OCI-M1 (cell line): ENCODE data around the gene MARK1.
"Not testable (repeated sequence)": the region's sequence is repeated elsewhere in the genome, so short reads cannot be mapped to it uniquely, and the experiment has no call there.

ENCODE experiments used
- DNase-seq: peaks from one replicate; lab custom pipeline; 2025; lab: John Stamatoyannopoulos, UW

Gene MARK1

DNA sequence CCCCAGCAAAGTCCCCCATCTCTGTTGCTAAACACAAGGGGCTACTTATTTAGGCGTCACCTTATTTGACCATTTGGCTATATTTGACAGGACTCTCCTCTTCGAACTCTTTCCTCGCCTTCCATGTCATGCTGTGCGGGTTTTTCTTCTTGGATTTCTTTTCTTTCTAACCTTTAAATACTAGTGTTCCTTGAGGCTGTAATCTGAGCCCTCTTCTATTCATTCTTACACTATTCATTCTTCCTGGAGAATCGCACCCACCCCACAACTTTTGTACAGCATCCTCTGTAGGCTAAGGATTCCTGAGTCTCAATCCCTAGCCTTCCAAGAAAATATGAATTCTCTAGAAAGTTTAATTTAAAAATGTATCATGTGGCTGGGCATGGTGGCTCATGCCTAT lies 100.5 kb downstream of the MARK1 start:
- DNase-seq = no peak

DNA sequence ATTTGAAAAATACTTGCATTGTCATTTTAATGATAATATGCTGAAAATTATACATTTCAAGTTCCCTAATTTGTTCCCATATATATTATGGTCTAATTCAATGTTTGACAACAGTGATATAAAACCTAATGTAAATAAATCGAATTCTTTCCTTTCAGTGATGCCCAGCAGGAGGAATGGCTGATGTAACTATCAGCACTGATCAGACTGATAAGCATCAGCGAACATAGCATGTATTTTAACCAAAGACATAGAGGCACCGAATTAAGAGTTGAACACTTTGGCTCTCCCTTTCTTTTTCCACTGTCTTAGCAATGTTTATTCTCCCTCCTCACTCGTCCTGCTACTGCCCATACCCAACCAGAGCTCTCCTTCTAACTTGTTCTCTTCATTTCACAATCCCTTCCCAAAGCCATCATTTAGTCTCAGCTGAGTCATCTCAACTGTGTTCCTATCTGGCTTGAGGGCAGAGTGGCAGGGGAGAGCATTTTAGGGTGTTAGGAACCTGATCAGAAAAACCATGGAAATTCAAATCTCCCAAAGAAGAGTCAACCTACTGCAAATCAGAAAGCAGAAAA lies 103.4 kb downstream of the MARK1 start:
- DNase-seq = peak; percentile 25

DNA sequence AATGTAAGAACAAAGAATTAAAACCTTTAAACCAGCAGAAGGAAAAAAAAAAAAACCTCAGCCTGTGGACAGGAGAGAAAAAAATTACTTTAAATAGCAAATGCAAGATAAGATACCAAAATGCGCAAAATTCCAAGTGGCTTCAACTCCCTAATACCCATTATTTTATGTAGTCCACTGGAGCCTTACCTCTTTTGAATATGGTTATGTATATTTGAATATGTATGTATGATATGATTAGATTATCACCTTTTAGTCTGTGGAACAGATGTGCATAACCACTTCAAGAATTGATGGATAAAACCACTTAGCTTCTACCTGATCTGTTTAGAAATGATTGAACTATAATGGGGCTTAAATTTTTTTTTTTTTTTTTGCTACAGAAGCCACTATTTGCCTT lies 109.8 kb downstream of the MARK1 start:
- DNase-seq = no peak

DNA sequence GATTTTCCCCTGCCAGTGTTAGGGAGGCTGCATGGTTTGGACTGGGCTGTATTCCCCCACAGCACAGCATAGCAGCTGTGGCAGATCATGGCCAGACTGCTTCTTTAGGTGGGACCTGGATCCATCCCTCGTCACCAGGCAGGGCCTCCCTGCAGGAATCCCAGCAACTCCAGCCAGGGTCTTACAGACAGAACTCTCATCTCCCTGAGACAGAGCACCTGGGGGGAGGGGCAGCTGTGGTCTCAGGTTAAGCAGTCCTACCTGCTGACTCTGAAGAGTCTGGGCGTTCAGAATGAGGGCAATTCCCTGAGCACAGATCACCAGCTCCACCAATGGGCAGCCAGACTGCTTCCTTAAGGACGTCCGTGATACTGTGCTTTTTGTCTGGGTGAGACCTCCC lies 114.3 kb downstream of the MARK1 start:
- no peak for DNase-seq

DNA sequence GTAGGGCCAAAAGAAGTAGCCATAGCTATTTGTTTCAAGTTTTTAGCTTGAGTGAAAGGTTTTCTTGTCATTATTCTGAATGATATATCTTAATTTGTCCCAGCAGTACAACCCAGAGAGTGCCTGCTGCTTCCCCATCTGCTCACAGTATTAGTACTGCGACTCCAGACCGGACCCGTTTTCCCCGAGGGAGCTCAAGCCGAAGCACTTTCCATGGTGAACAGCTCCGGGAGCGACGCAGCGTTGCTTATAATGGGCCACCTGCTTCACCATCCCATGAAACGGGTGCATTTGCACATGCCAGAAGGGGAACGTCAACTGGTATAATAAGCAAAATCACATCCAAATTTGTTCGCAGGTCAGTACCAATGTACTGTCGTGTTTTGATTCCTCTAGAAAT lies 125.1 kb downstream of the MARK1 start:
- no peak for DNase-seq

DNA sequence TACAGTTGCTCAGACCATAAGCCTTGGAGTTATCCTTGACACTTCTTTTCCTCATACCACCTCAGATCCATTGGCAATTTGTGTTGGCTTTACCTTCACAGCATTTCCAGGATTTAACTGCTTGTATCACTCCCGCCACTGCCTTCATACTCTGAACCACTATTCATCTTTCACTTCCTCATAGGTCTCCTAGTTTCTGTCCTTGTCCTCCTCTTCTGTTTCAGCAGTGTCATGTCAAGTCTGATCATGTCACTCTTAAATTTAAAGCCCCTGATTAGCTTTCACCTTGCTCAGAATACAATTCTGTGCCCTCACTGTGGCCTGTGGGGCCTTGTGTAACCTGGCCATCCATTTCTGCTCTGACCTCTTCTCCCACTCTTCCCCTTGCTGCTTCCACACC lies 127.6 kb downstream of the MARK1 start:
- peak; percentile 31 for DNase-seq

DNA sequence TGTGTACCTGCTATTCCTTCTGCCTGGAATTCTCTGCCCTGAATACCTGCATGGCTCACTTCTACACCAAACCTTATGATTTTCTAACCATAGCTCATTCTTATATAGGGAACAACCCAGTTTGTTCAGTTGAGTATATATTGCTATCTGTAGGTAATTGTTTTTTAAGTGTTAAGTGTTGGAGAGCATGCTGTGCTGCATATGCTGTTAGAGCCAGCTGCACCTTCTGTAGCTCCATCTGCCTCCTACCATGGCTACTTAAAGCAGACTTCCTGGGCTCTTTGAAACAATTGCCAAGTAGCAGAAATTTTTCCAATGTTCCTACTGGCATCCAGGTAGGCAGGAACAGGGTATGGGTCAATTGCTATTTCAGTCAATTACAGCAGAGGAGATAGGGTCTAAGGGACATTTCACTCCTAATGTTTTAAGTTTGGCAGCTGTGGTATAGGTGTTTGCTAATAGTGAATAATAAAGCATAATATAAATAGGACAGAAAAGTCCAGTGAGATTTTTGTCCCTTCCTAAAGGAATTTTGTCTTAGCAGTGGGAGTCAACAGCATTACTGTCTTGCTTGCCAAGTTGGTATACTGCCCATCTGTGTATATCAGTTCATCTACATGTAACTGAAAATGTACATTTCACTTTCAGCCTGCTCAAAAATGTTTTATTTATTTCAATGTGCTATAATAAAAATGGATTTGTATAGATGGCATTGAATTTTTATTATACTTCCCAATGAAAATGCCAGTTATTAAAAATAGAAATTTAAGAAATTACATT lies 128.2 kb downstream of the MARK1 start:
- DNase-seq = no peak

DNA sequence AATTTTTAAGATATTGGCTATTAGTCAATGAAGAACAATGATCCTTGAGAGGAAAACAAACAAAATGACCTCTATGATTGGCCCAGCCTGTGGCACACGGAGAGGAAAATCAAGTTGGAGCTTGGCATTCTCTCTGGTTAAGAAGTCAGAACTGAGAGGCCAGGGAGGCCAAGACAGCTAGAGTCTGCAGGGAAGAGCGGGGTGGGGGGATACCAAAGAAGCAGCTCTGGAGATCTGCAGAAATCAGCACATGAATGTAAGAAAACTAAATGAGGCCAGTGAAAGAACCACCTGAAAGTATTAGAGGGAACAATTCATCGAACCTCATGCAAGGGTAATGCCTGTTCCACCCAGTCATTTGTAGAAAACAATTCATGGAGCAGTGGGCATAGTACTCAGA lies 138.4 kb downstream of the MARK1 start:
- DNase-seq = no peak

DNA sequence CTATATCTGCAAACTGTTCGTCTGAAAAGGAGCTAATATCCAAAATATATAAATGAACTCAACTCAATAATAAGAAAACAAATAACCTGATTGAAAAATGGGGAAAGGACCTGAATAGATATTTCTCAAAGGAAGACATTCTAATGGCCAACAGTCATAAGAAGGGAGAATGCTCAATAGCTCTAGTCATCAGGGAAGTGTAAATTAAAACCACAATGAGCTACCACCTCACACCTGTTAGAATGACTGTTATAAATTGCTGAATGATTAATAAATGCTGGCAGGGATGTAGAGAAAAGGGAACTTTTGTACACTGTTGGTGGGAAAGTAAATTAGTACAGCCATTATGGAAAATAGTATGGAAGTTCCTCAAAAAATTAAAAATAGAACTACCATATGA lies 141.1 kb downstream of the MARK1 start:
- DNase-seq = no peak

DNA sequence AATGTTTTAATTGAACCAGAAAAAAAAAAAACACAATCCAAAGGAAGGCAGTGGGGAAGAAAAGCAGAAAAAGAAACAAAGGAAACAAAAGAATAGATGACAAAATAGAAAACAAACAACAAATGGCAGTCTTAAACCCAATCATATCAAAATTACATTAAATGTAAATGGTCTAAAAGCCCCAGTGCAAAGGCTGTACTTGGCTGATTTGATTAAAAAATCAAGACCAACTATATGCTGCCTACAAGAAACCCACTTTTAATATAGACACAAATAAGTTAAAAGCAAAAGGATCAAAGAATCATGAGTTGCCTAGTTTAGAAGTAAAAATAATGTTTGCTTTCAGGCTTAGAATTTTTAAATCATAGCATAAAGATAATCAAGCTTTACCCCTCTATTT lies 142.4 kb downstream of the MARK1 start:
- DNase-seq = no peak

DNA sequence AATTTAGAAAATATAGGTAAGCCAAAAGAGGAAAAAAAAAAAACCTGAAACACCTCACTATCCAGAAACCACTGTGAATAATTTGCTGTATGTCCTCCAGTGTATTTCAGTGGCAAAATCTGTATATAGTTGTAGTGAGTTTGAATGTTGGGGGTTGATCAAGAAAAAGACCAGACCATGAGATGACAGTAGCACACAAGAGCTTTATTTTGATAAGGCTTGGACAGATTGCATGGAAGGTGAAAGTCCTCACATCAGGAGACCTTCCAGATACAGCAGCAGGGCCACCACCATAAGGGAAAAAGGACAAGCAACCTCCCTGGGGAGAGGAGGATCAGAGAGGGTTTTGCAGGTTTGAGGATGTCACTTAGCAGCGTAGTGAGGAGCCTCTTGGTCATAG lies 146.0 kb downstream of the MARK1 start:
- DNase-seq = no peak

DNA sequence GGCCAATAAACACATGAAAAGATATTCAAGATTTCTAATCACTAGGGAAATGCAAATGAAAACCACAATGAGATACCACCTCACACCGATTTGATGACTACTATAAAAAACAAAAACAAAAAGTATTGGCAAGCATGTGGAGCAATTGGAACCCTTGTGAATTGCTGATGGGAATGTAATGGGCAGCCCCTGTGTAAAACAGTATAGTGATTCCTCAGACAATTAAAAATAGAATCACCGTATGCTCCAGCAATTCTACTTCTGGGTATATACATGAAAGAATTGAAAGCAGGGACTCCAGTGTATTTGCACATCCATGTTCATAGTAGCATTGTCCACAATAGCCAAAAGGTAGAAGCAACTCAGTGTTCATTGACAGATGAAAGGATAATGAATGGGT lies 149.3 kb downstream of the MARK1 start:
- DNase-seq = no peak

DNA sequence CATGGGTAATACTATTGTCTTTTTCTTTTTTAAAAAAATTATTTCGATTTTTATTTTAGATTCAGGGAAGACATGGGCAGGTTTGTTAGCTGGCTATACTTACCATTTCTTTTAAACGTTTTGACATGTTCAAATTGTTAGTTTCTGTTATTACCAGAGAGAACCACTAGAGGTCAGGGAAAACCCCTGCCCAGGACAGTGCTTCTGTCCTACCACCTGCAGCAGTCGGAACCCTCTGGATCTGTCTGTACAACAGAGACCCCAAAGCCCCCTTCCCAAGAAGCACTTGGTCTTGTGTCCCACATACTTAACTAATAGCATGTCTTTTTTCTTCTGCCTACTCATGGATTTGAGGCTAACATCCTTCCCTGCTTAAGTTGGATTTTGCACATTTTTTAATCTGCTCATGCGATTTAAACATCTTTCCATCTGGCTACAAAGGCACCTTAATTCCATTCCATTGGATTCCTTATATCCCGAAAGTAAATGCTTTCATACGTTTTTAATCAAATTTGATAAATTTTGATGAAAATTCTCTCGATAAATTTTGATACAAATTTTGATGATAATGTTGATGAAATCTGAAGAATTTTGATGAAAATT lies 152.2 kb downstream of the MARK1 start:
- peak; percentile 85 for DNase-seq

DNA sequence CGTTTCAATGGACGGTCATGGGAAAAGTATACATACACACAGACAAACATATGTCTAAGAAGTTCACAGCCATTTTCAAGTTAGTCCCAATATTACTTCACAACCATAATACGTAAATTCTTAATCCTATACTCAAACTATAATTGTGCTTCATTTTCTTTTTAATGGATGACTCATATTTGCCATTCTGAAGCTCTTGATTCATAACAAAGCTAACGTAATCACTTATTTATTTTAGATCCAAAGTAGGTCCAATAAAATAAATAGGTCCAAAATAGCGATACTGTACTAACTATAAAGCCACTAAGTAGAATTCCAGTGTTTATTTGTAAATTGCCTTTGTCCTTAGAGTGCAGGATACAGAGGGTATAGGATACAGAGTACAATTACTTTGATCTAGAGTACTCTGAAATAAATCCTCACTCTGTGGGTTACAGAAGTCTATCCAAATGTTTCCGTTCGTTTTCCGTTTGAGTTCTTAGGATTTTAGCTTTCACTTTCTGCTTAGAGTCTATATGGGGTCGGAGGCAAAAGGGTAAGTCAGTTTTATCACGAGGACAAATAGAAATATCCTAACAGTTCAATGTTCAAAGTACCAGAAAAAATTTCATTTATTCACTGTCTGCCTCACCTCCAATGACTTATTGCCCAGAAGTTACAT lies 153.4 kb downstream of the MARK1 start:
- peak; percentile 83 for DNase-seq

DNA sequence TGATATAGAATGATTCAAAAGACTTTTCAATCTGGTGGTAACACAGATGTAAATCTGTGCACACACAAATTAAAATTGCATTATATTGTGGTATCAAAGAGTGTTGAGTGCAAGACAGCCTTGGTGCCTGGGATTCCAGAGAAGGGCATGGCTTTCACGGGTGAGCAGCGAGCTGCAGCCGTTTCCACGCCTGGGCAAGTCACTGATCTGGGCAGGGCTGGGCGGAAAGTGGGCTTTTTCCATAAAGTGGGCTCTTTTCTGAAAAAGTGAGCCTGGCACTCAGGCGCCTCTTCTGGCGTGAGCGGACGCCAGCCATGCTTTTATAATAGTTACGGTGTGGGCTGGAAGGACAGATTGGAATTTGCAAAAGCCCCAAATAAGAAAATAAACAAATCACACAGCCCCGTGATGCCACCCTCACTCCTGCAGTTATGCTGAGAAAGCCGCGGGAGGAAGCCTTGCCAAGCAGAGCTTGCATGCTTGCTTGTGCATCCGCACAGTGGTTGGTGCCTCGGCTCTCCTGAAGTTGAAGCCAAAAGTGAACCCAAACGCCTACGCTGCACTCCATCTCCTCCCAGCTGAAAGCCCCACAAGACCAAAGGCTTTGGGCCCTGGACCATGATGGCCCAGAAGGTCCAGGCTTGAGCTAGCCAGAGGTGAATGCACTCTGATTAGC lies 155.1 kb downstream of the MARK1 start:
- no peak for DNase-seq

DNA sequence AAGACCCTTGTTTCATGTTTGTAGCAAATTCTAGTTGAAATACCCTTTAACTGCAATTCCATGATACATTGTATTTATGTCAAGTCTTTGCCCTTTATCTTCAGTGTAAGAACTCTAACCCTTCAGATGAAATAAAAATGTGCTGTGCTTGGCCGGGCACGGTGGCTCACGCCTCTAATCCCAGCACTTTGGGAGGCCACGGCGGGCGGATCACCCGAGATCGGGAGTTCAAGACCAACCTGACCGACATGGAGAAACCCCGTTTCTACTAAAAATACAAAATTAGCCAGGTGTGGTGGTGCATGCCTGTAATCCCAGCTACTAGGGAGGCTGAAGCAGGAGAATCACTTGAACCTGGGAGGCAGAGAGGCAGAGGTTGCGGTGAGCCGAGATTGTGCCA lies 155.8 kb downstream of the MARK1 start:
- not testable (repeated sequence) for DNase-seq

DNA sequence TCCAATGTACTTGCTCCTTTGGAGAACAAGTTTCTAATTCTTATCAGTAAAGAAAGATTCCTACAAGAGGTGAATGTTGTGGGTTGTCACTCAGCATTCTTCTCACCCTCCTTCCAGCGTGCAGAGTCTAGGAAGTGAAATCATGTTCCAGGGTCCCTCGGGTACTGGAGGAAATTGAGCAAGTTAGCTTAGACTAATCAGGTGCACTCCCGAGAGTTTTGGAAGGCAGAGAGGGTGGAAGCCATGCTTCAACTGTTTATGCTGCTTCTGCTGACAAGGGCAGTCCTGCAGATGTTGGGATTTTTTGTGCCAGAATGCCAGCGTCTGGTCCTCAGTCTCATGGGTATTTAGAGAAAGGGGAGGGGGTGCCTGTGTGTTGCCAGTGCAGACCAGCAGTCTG lies 157.0 kb downstream of the MARK1 start:
- no peak for DNase-seq

DNA sequence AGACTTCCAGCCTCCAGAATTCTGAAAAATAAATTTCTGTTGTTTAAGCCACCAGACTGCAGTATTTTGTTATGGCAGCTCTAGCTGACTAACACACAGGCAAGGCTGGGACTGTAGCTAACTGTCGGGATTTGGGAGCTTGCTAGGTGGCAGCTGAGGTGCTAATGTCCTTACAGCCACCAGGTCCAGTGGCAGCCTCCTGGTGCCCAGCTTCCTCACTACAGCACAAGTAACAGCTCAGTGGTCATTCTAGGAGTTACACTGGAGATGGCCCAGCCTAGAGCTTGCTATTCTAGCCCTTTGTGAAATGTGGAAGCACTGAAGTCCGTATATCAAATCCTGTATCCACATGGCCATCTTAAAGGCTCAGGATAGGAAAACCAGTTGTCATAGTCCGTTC lies 157.9 kb downstream of the MARK1 start:
- no peak for DNase-seq

DNA sequence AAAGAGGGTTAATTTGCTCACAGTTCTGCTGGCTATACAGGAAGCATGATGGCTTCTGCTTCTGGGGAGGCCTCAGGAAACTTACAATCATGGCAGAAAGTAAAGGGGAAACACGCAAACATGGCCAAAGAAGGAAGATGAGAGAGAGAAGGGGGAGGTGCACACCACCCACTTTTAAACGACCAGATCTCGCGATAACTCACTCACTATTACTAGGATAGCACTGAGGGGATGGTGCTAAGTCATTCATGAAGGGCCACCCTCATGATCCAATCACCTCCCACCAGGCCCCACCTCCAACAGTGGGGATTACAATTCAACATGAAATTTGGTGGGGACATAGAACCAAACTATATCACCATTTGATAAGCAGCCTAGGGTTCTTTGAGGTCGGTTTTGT lies 159.9 kb downstream of the MARK1 start:
- peak; percentile 81 for DNase-seq

DNA sequence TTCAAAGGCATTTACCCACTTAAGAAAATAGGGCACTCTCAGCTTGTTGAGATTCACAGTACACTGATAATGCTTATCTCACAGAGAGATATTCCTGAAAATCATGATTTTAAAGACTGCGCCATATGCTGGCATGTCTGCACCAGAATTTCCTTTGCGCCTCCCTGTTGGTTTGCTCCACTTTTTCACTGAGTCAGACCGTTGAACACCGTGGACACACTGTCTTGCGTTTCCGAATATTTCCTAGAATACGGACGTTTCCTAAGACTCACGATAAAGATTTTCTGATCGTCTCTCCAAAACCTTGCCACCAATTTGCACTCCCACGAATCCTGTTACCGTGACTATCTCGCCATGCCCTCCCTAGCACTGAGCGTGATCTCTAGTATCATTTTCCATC lies 161.7 kb downstream of the MARK1 start:
- no peak for DNase-seq

DNA sequence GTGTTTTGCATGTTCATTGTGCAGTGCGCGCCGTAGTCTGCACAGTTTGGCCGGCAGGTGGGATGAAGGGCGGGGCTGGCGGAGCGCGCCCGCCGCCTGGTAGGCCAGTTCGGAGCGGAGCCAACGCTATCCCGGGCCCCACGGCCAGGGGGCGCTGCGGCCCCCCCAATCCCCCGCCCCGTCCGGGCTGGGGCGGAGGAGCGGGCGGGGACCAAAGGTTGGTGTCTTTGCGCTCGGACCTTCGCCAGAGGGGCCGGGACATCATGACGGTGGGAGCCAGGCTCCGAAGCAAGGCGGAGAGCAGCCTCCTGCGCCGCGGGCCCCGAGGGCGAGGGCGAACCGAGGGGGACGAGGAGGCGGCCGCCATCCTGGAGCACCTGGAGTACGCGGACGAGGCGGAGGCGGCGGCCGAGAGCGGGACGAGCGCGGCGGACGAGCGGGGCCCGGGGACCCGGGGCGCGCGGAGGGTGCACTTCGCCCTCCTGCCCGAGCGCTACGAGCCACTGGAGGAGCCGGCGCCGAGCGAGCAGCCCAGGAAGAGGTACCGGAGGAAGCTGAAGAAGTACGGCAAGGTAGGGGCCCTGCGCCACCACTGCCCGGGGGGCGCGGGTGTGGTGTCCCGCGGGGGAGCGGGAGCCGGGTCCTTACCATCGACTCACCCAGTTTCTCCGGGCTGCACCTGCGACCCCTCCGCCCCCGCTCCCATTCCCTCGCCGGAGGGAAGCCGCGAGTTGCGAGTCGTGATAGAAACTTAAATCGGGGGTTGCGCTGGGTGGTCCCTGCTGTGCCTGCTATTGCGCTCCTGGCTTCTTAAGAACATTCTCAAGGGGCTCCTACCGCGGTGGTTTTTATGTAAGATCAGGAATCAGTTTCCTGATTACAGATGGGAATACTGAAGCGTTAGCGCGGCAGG lies 162.5 kb downstream of the MARK1 start, which contains the start of gene C1orf115:
Gene C1orf115 (plus strand): TSS at position 224 of the 913 bp plus-strand sequence. CDS start 40 bp downstream, at position 264.
- DNase-seq = peak; percentile 84
